Neural progenitor cell (in vitro differentiated cells): Measurements from ENCODE around the gene MAMSTR. TPM values are rescaled to one million over a fixed set of nuclear protein-coding genes. Genes with fewer than 3 reads are reported as not detected.
"Not testable (repeated sequence)": the region's sequence is repeated elsewhere in the genome, so short reads cannot be mapped to it uniquely, and the experiment has no call there.

Experiments
- DNase-seq: peaks from one replicate; pipeline ENCODE4 v3.0.0-alpha.2; 2016; ENCODE audit warnings: low spot score
- H2AFZ ChIP-seq: fragments of 200-600 bp; sonication (generic); replicated peaks from 2 replicates; pipeline ENCODE4 v1.6.1; 2016; ENCODE audit warnings: antibody characterized with exemption
- H3F3A ChIP-seq: fragments of 200-600 bp; sonication (generic); 2 replicates; pipeline ENCODE4 v1.6.1; 2016; ENCODE audit warnings: antibody characterized with exemption, low read depth
- H3K27ac ChIP-seq: fragments of 200-600 bp; sonication (generic); 2 replicates; pipeline ENCODE4 v1.5.1; 2016; ENCODE audit warnings: mild to moderate bottlenecking
- H3K27me3 ChIP-seq: fragments of 200-600 bp; sonication (generic); 2 replicates; pipeline ENCODE4 v1.6.1; 2016; ENCODE audit warnings: mild to moderate bottlenecking, moderate library complexity
- H3K36me3 ChIP-seq: fragments of 200-600 bp; sonication (generic); 2 replicates; pipeline ENCODE4 v1.5.1; 2016
- H3K4me1 ChIP-seq: fragments of 200-600 bp; sonication (generic); 2 replicates; pipeline ENCODE4 v1.6.1; 2016; ENCODE audit warnings: mixed run types
- H3K4me2 ChIP-seq: fragments of 200-600 bp; sonication (generic); 2 replicates; pipeline ENCODE4 v1.6.1; 2016
- H3K4me3 ChIP-seq: fragments of 200-600 bp; sonication (generic); 2 replicates; pipeline ENCODE4 v1.5.1; 2016
- H3K79me2 ChIP-seq: fragments of 200-600 bp; sonication (generic); 2 replicates; pipeline ENCODE4 v1.6.1; 2016; ENCODE audit warnings: low read depth
- H3K9ac ChIP-seq: fragments of 200-600 bp; sonication (generic); 2 replicates; pipeline ENCODE4 v1.6.1; 2016
- H3K9me3 ChIP-seq: fragments of 200-600 bp; sonication (generic); 2 replicates; pipeline ENCODE4 v1.5.1; 2016; ENCODE audit warnings: low read depth
- H4K20me1 ChIP-seq: fragments of 200-600 bp; sonication (generic); 2 replicates; pipeline ENCODE4 v1.6.1; 2016; ENCODE audit warnings: low read depth
- H3K27ac Mint-ChIP-seq: 3 replicates; pipeline ENCODE4 v1.8.0; 2021; ENCODE audit warnings: mixed read lengths
- H3K27me3 Mint-ChIP-seq: 2 replicates; pipeline ENCODE4 v1.8.0; 2022; ENCODE audit warnings: low read depth, mild to moderate bottlenecking, inconsistent platforms, moderate library complexity, mixed read lengths; ENCODE audit not compliant: insufficient read depth
- H3K36me3 Mint-ChIP-seq: 3 replicates; pipeline ENCODE4 v1.8.0; 2021; ENCODE audit warnings: mixed read lengths
- H3K4me1 Mint-ChIP-seq: 3 replicates; pipeline ENCODE4 v1.8.0; 2021; ENCODE audit warnings: mixed read lengths
- H3K4me3 Mint-ChIP-seq: 3 replicates; pipeline ENCODE4 v1.8.0; 2021; ENCODE audit warnings: mild to moderate bottlenecking, moderate library complexity, mixed read lengths
- H3K9me3 Mint-ChIP-seq: 3 replicates; pipeline ENCODE4 v1.8.0; 2020; ENCODE audit warnings: mixed read lengths
- CTCF ChIP-seq: fragments of 200-600 bp; sonication (generic); IDR thresholded peaks from 2 replicates; pipeline ENCODE4 v1.5.1; 2017; ENCODE audit warnings: antibody characterized with exemption, mild to moderate bottlenecking
- EZH2 ChIP-seq: fragments of 200-600 bp; sonication (generic); IDR thresholded peaks from 2 replicates; pipeline ENCODE4 v1.6.1; 2017; ENCODE audit warnings: antibody characterized with exemption, mild to moderate bottlenecking, moderate library complexity
- EZH2phosphoT487 ChIP-seq: fragments of 200-600 bp; sonication (generic); IDR thresholded peaks from 2 replicates; pipeline ENCODE4 v1.6.1; 2017; ENCODE audit warnings: antibody characterized with exemption
- total RNA-seq: library from RNA; depleted of rRNA; stranded (reverse); fragments of >200 nt; gene quantifications from 2 replicates; pipeline ENCODE4 v1.2.3, GENCODE V29; 2015; ENCODE audit warnings: low replicate concordance

Gene MAMSTR
- total RNA-seq, 1 donor from 2014 or later: 1.2 TPM

- peaks cover 15% of the 10 kb centered on the region for H3K4me1 Mint-ChIP-seq
- H3K9me3 Mint-ChIP-seq: peaks cover 4% of the 10 kb centered on the region
- H3K27ac ChIP-seq: no peak overlapping the region
- H3K9me3 ChIP-seq: no peaks in the 10 kb centered on the region
- no peaks in the 10 kb centered on the region for H3K36me3 Mint-ChIP-seq
- H2AFZ ChIP-seq: no peak overlapping the region
- no peaks in the 10 kb centered on the region for H3K4me1 ChIP-seq
- H3K27me3 ChIP-seq: no peaks in the 10 kb centered on the region
- no peaks in the 10 kb centered on the region for H4K20me1 ChIP-seq
- no peaks in the 10 kb centered on the region for H3K79me2 ChIP-seq
- no peak for DNase-seq
- no peak overlapping the region for H3K4me2 ChIP-seq
- no peak for TF ChIP-seq CTCF
- no peak for TF ChIP-seq EZH2phosphoT487
- no peak for TF ChIP-seq EZH2
- H3K9ac ChIP-seq: no peak overlapping the region
- H3K27me3 Mint-ChIP-seq: peaks cover 5% of the 10 kb centered on the region
- H3K4me3 ChIP-seq: no peak overlapping the region
- H3K27ac Mint-ChIP-seq: no peak overlapping the region
- no peaks in the 10 kb centered on the region for H3K36me3 ChIP-seq
- no peak overlapping the region for H3K4me3 Mint-ChIP-seq
- H3F3A ChIP-seq: peaks cover 2% of the 10 kb centered on the region
Measured at GRCh38 chr19:48683349-48683748, 36.2 kb downstream of the MAMSTR start.

GRCh38 chr19:48681127-48681470, 38.4 kb downstream of the MAMSTR start:
- no peak for DNase-seq
- no peaks in the 10 kb centered on the region for H3K36me3 Mint-ChIP-seq
- no peak overlapping the region for H3K4me3 Mint-ChIP-seq
- Histone ChIP-seq H3K9me3 (no peaks in the 10 kb centered on the region), H3K36me3 (no peaks in the 10 kb centered on the region), H4K20me1 (no peaks in the 10 kb centered on the region), H3F3A (peaks cover 2% of the 10 kb centered on the region), H3K27me3 (no peaks in the 10 kb centered on the region), H3K4me3 (no peak overlapping the region), H3K4me2 (no peak overlapping the region), H2AFZ (no peak overlapping the region), H3K27ac (no peak overlapping the region), H3K4me1 (no peaks in the 10 kb centered on the region), H3K79me2 (no peaks in the 10 kb centered on the region), H3K9ac (no peak overlapping the region)
- TF ChIP-seq CTCF (no peak), EZH2 (no peak), EZH2phosphoT487 (no peak)
- no peak overlapping the region for H3K27ac Mint-ChIP-seq
- H3K27me3 Mint-ChIP-seq: peaks cover 2% of the 10 kb centered on the region
- no peaks in the 10 kb centered on the region for H3K9me3 Mint-ChIP-seq
- H3K4me1 Mint-ChIP-seq: peaks cover 13% of the 10 kb centered on the region

- no peaks in the 10 kb centered on the region for H3K9me3 Mint-ChIP-seq
- H3K79me2 ChIP-seq: no peaks in the 10 kb centered on the region
- H3K4me2 ChIP-seq: no peak overlapping the region
- H3K27ac Mint-ChIP-seq: no peak overlapping the region
- no peak overlapping the region for H3K9ac ChIP-seq
- no peak for DNase-seq
- no peaks in the 10 kb centered on the region for H3K36me3 Mint-ChIP-seq
- no peaks in the 10 kb centered on the region for H3K36me3 ChIP-seq
- peaks cover 8% of the 10 kb centered on the region for H3K4me1 Mint-ChIP-seq
- H3K4me1 ChIP-seq: peaks cover 2% of the 10 kb centered on the region
- TF ChIP-seq EZH2: no peak
- TF ChIP-seq CTCF: no peak
- no peak for TF ChIP-seq EZH2phosphoT487
- H3K27me3 ChIP-seq: no peaks in the 10 kb centered on the region
- no peaks in the 10 kb centered on the region for H4K20me1 ChIP-seq
- H3K27me3 Mint-ChIP-seq: peaks cover 2% of the 10 kb centered on the region
- H3F3A ChIP-seq: peaks cover 2% of the 10 kb centered on the region
- H2AFZ ChIP-seq: no peak overlapping the region
- H3K4me3 ChIP-seq: no peak overlapping the region
- H3K9me3 ChIP-seq: no peaks in the 10 kb centered on the region
- no peak overlapping the region for H3K4me3 Mint-ChIP-seq
- no peak overlapping the region for H3K27ac ChIP-seq
Measured at GRCh38 chr19:48680436-48681126, 38.9 kb downstream of the MAMSTR start.

- H3K27me3 Mint-ChIP-seq, H3K4me3 Mint-ChIP-seq, H3K9ac ChIP-seq, H3K4me1 ChIP-seq, H3K27ac ChIP-seq, H3K27ac Mint-ChIP-seq, H4K20me1 ChIP-seq, H3F3A ChIP-seq, H3K36me3 Mint-ChIP-seq, H3K36me3 ChIP-seq, H3K9me3 ChIP-seq, H3K27me3 ChIP-seq, H3K9me3 Mint-ChIP-seq, H3K4me3 ChIP-seq, H3K79me2 ChIP-seq, DNase-seq, H2AFZ ChIP-seq, H3K4me2 ChIP-seq: not testable (repeated sequence)
- peaks cover 10% of the 10 kb centered on the region for H3K4me1 Mint-ChIP-seq
Measured at GRCh38 chr19:48680006-48680405, 39.5 kb downstream of the MAMSTR start.
